IMR-90 (cell line): ENCODE measurements around the gene SRRD. TPM values are rescaled to one million over a fixed set of nuclear protein-coding genes. Genes with fewer than 3 reads are reported as not detected.

Experiments
- ATAC-seq: fragments of 200-7000 bp; cut with Tn5 transposase; 2 replicates; pipeline ENCODE4 v1.9.1; 2020; ENCODE audit warnings: low read depth, mild to moderate bottlenecking, moderate library complexity
- BruUV-seq: library from RNA; stranded (reverse); fragments of 400-500 nt; replicated peaks from 2 replicates; lab custom pipeline; 2021; lab: Mats Ljungman, UMichigan
- CTCF ChIA-PET: fragments of 300-600 bp; formaldehyde crosslinking; extraction: SDS; loops from one replicate; lab custom pipeline; 2021; ENCODE audit warnings: antibody characterized with exemption; lab: Yijun Ruan, JAX
- POLR2A ChIA-PET: fragments of 300-600 bp; sonication (Branson Sonifier 250); formaldehyde crosslinking; loops from one replicate; lab custom pipeline; 2022; ENCODE audit warnings: antibody characterized with exemption; ENCODE audit not compliant: unreplicated experiment; lab: Charles Lee
- DNase-seq: peaks from one replicate; pipeline ENCODE4 v3.0.0; 2013
- H2AFZ ChIP-seq: replicated peaks from 2 replicates; pipeline ENCODE3; 2013; ENCODE audit warnings: low read length, mild to moderate bottlenecking; ENCODE audit not compliant: poor library complexity
- H2AK5ac ChIP-seq: 2 replicates; pipeline ENCODE4 v1.6.1; 2013; ENCODE audit warnings: low read depth, low read length, inconsistent platforms
- H2AK9ac ChIP-seq: replicated peaks from 2 replicates; pipeline ENCODE3; 2013; ENCODE audit warnings: mild to moderate bottlenecking, low read depth, low read length, moderate library complexity; ENCODE audit not compliant: poor library complexity
- H2BK120ac ChIP-seq: 2 replicates; pipeline ENCODE4 v1.6.1; 2013; ENCODE audit warnings: low read depth, low read length, inconsistent platforms
- H2BK15ac ChIP-seq: 3 replicates; pipeline ENCODE4 v1.6.1; 2013; ENCODE audit warnings: low read depth, low read length, inconsistent platforms
- H2BK20ac ChIP-seq: 2 replicates; pipeline ENCODE4 v1.6.1; 2013; ENCODE audit warnings: low read depth, mild to moderate bottlenecking, inconsistent platforms, low read length, moderate library complexity
- H2BK5ac ChIP-seq: 2 replicates; pipeline ENCODE4 v1.6.1; 2013; ENCODE audit warnings: mild to moderate bottlenecking, low read depth, low read length, inconsistent platforms; ENCODE audit not compliant: poor library complexity, severe bottlenecking
- H3K14ac ChIP-seq: replicated peaks from 2 replicates; pipeline ENCODE4 v1.6.1; 2013; ENCODE audit warnings: low read depth, low read length, inconsistent platforms
- H3K18ac ChIP-seq: 2 replicates; pipeline ENCODE4 v1.6.1; 2013; ENCODE audit warnings: low read depth, low read length, control low read depth
- H3K23ac ChIP-seq: 2 replicates; pipeline ENCODE4 v1.6.1; 2013; ENCODE audit warnings: low read depth, low read length, inconsistent platforms
- H3K27ac ChIP-seq: 2 replicates; pipeline ENCODE4 v1.5.1; 2013; ENCODE audit warnings: mild to moderate bottlenecking, control low read depth, low read length; ENCODE audit not compliant: insufficient read depth
- H3K27me3 ChIP-seq: 2 replicates; pipeline ENCODE4 v1.6.1; 2013; ENCODE audit warnings: low read length; ENCODE audit not compliant: control insufficient read depth, insufficient read depth
- H3K36me3 ChIP-seq: 2 replicates; pipeline ENCODE4 v1.6.1; 2013; ENCODE audit warnings: low read length, mixed read lengths; ENCODE audit not compliant: control insufficient read depth, insufficient read depth
- H3K4ac ChIP-seq: 2 replicates; pipeline ENCODE4 v1.6.1; 2013; ENCODE audit warnings: low read depth, low read length, inconsistent platforms
- H3K4me1 ChIP-seq: 2 replicates; pipeline ENCODE4 v1.6.1; 2013; ENCODE audit warnings: low read length, mixed read lengths; ENCODE audit not compliant: control insufficient read depth, insufficient read depth
- H3K4me2 ChIP-seq: 2 replicates; pipeline ENCODE4 v1.6.1; 2013; ENCODE audit warnings: low read depth, mild to moderate bottlenecking, control low read depth, low read length, moderate library complexity
- H3K4me3 ChIP-seq: 2 replicates; pipeline ENCODE4 v1.5.1; 2013; ENCODE audit warnings: low read depth, mild to moderate bottlenecking, control low read depth, low read length, moderate library complexity; ENCODE audit not compliant: insufficient read depth
- H3K56ac ChIP-seq: 2 replicates; pipeline ENCODE4 v1.6.1; 2013; ENCODE audit warnings: low read length, inconsistent platforms; ENCODE audit not compliant: insufficient read depth; ENCODE audit errors: extremely low read depth
- H3K79me1 ChIP-seq, 2 experiments: 2 replicates each; pipeline ENCODE4 v1.6.1; 2013; ENCODE audit warnings: low read length in 2 of 2, inconsistent platforms in 1 of 2, low read depth in 1 of 2
- H3K9ac ChIP-seq: 2 replicates; pipeline ENCODE4 v1.6.1; 2013; ENCODE audit warnings: low read depth, low read length, control low read depth
- H3K9me1 ChIP-seq: 2 replicates; pipeline ENCODE4 v1.6.1; 2013; ENCODE audit warnings: low read length, inconsistent platforms; ENCODE audit not compliant: insufficient read depth
- H3K9me3 ChIP-seq: 2 replicates; pipeline ENCODE4 v1.6.1; 2013; ENCODE audit warnings: low read length; ENCODE audit not compliant: control insufficient read depth, insufficient read depth
- H4K20me1 ChIP-seq: 2 replicates; pipeline ENCODE4 v1.6.1; 2013; ENCODE audit warnings: low read length, inconsistent platforms; ENCODE audit not compliant: insufficient read depth
- H4K5ac ChIP-seq: 2 replicates; pipeline ENCODE4 v1.6.1; 2013; ENCODE audit warnings: mild to moderate bottlenecking, low read depth, low read length, control low read depth
- H4K8ac ChIP-seq, 2 experiments: 2 replicates each; pipeline ENCODE4 v1.6.1; 2013; ENCODE audit warnings: low read depth in 2 of 2, low read length in 2 of 2, control low read depth in 1 of 2, inconsistent platforms in 1 of 2
- H4K91ac ChIP-seq: 2 replicates; pipeline ENCODE4 v1.6.1; 2013; ENCODE audit warnings: low read depth, low read length, inconsistent platforms; ENCODE audit not compliant: insufficient read depth
- CEBPB ChIP-seq: IDR thresholded peaks from 2 replicates; pipeline ENCODE4 v1.6.1; 2012; ENCODE audit warnings: low read depth, low read length, improper control_type of control experiment
- MAZ ChIP-seq: IDR thresholded peaks from 2 replicates; pipeline ENCODE4 v1.6.1; 2012; ENCODE audit warnings: low read depth, mild to moderate bottlenecking, low read length, improper control_type of control experiment, moderate library complexity, borderline replicate concordance
- POLR2A ChIP-seq: IDR thresholded peaks from 2 replicates; pipeline ENCODE4 v1.6.1; 2012; ENCODE audit warnings: mild to moderate bottlenecking, low read depth, low read length
- WGBS, 2 experiments: methylation state at CpG; one replicate each; pipeline versions ENCODE4 v1.1.5 to v1.1.7; 2013; ENCODE audit warnings: missing lambda C conversion rate in 2 of 2; ENCODE audit not compliant: insufficient read length in 1 of 2; ENCODE audit errors: extremely low coverage in 2 of 2; 5-methylcytosine and 5-hydroxymethylcytosine counted together
- dilution Hi-C: fragments of 300-500 bp; cut with HindIII; formaldehyde crosslinking; loops from one replicate; pipeline ENCODE4 v1.14.3; 2018; ENCODE audit warnings: low sequenced_read_pairs; ENCODE audit not compliant: unreplicated experiment
- in situ Hi-C: fragments of 300-500 bp; cut with MboI; formaldehyde crosslinking; loops from 3 replicates; pipeline ENCODE4 v1.14.3; 2019; ENCODE audit warnings: low sequenced_read_pairs, inconsistent platforms, mixed read lengths
- intact Hi-C: fragments of 100-400 bp; cut with micrococcal nuclease; formaldehyde crosslinking; loops from 2 replicates; pipeline ENCODE4 v1.10.0; 2022
- polyA plus RNA-seq, 3 experiments: library from polyadenylated mRNA; depleted of rRNA; stranded (reverse); fragments of >200 nt; gene quantifications; 2 replicates each; pipeline ENCODE4 v1.2.3, GENCODE V29; 2012; ENCODE audit warnings: low replicate concordance in 1 of 3
- total RNA-seq: library from RNA; depleted of rRNA; stranded (reverse); fragments of >200 nt; gene quantifications from 2 replicates; pipeline ENCODE4 v1.2.3, GENCODE V29; 2012

The SRRD gene
- total and polyA plus RNA-seq, 2 of the 4 experiments (the other 2 are of a cell fraction), result 18.3 to 24.0 TPM

GRCh38 chr22:26485013-26485412 is 1.3 kb downstream of the SRRD start:
- dilution Hi-C loops (no loop called here), in situ Hi-C loops (no loop called here), intact Hi-C loops (no loop called here)
- no peak overlapping the region for H3K18ac ChIP-seq
- BruUV-seq, result no TSS peak
- no peak overlapping the region for H3K23ac ChIP-seq
- no peak overlapping the region for H2AK9ac ChIP-seq
- no peak overlapping the region for H2BK5ac ChIP-seq
- no peaks in the 10 kb centered on the region; the same call in 1 of the 2 replicates for H4K20me1 ChIP-seq
- H3K27me3 ChIP-seq, result no peaks in the 10 kb centered on the region
- no peak overlapping the region for H3K4ac ChIP-seq
- no peak overlapping the region for H2BK120ac ChIP-seq
- H4K8ac ChIP-seq, result no peak overlapping the region
- H3K56ac ChIP-seq, result no peak overlapping the region
- H4K91ac ChIP-seq, result no peak overlapping the region
- H4K5ac ChIP-seq, result no peak overlapping the region
- peaks cover 28% of the 10 kb centered on the region for H3K36me3 ChIP-seq
- ATAC-seq, result no peak
- DNase-seq, result no peak
- peaks cover 33 to 62% of the 10 kb centered on the region in 2 experiments for H3K79me1 ChIP-seq
- no peak overlapping the region for H2BK15ac ChIP-seq
- no peaks in the 10 kb centered on the region; the same call in 1 of the 2 replicates for H3K9me1 ChIP-seq
- CTCF ChIA-PET, result interaction anchor here (2.2 kb wide), 1 partner anchor 18 kb away, joined by 7 read pairs; no protein-coding TSS in a partner anchor
- peaks cover 9% of the 10 kb centered on the region for H3K4me1 ChIP-seq
- WGBS, 2 experiments, result 59% methylated on average over 3 of the region's 7 CpGs; no CpG with 5 or more reads in 1 of the 2 experiments
- H3K9me3 ChIP-seq, result no peaks in the 10 kb centered on the region
- H3K27ac ChIP-seq, result no peak overlapping the region
- H3K4me2 ChIP-seq, result peak overlapping the region; percentile 39
- H2BK20ac ChIP-seq, result no peak overlapping the region
- POLR2A ChIA-PET, result no interaction called here
- TF ChIP-seq POLR2A (no peak), CEBPB (peak; percentile 56; the same call in 1 of the 2 replicates), MAZ (no peak)
- no peak overlapping the region for H3K9ac ChIP-seq
- H2AFZ ChIP-seq, result no peak overlapping the region
- H3K14ac ChIP-seq, result no peak overlapping the region
- H2AK5ac ChIP-seq, result no peak overlapping the region
- H3K4me3 ChIP-seq, result no peak overlapping the region
